K562 (cell line): ENCODE data around the gene SLC9B2. TPM values are rescaled to one million over a fixed set of nuclear protein-coding genes. Genes with fewer than 3 reads are reported as not detected.

Experiments used
- ARHGAP35 ChIP-seq: fragments of 450-650 bp; IDR thresholded peaks from 2 replicates; pipeline ENCODE4 v1.6.1; 2018; ENCODE audit not compliant: partially characterized antibody
- CBX2 ChIP-seq: fragments of 200-600 bp; sonication (generic); IDR thresholded peaks from one replicate; pipeline ENCODE4 v1.6.1; 2012; ENCODE audit warnings: mild to moderate bottlenecking, low read length, inconsistent platforms; ENCODE audit not compliant: insufficient read depth, poor library complexity, severe bottlenecking
- KDM2B ChIP-seq: fragments of 250-450 bp; sonication (Bioruptor Pico); IDR thresholded peaks from 2 replicates; pipeline ENCODE4 v1.8.0; 2021; ENCODE audit warnings: mild to moderate bottlenecking, moderate library complexity
- NFATC3 ChIP-seq: fragments of 450-650 bp; IDR thresholded peaks from 2 replicates; pipeline ENCODE4 v1.6.1; 2017; ENCODE audit warnings: mild to moderate bottlenecking
- POLR2H ChIP-seq: IDR thresholded peaks from 2 replicates; pipeline ENCODE4 v1.6.1; 2016; ENCODE audit warnings: missing genetic modification characterization, low read depth, mild to moderate bottlenecking, control low read depth, missing compliant biosample characterization, moderate library complexity
- POLR3A ChIP-seq: IDR thresholded peaks from 2 replicates; pipeline ENCODE4 v1.6.1; 2011; ENCODE audit warnings: borderline replicate concordance, mild to moderate bottlenecking, moderate library complexity; ENCODE audit not compliant: insufficient read length, insufficient read depth; ENCODE audit errors: extremely low read depth
- SAP30 ChIP-seq: fragments of 200-600 bp; sonication (generic); IDR thresholded peaks from 2 replicates; pipeline ENCODE4 v1.6.1; 2012; ENCODE audit warnings: borderline replicate concordance, low read depth, mild to moderate bottlenecking, moderate library complexity, low read length, control low read depth, inconsistent platforms; ENCODE audit not compliant: insufficient read depth, poor library complexity, severe bottlenecking
- SP1 ChIP-seq: sonication (generic); formaldehyde crosslinking; IDR thresholded peaks from 2 replicates; pipeline ENCODE4 v1.8.1; 2022; ENCODE audit warnings: mild to moderate bottlenecking, missing genetic modification reagents
- SP2 ChIP-seq: IDR thresholded peaks from 2 replicates; pipeline ENCODE4 v1.6.1; 2011; ENCODE audit warnings: mild to moderate bottlenecking, low read depth, low read length, moderate library complexity; ENCODE audit not compliant: poor library complexity, severe bottlenecking; ENCODE audit errors: extremely low read depth
- STAT5A ChIP-seq: IDR thresholded peaks from 2 replicates; pipeline ENCODE4 v1.6.1; 2012; ENCODE audit warnings: low read length, inconsistent platforms, borderline replicate concordance
- TAF1 ChIP-seq: IDR thresholded peaks from 2 replicates; pipeline ENCODE4 v1.6.1; 2011; ENCODE audit warnings: mild to moderate bottlenecking, low read length, moderate library complexity; ENCODE audit not compliant: insufficient read depth, control insufficient read depth, severe bottlenecking; ENCODE audit errors: extremely low read depth
- ZNF408 ChIP-seq: fragments of 250-450 bp; sonication (Bioruptor Pico); IDR thresholded peaks from 2 replicates; pipeline ENCODE4 v1.4.0; 2020; ENCODE audit warnings: low read depth, mild to moderate bottlenecking, moderate library complexity
- polyA plus RNA-seq, 8 experiments: library from polyadenylated mRNA; depleted of rRNA in 4 of 8; stranded (reverse) in 5 of 8; unstranded in 3 of 8; fragments of >200 nt; fragmentation: Nextera tagmentation in 2 of 8; fragmentation: Illumina TruSeq in 1 of 8; extraction: Ambion mirVana in 2 of 8; extraction: Trizol in 1 of 8; gene quantifications; 2 replicates each; pipeline versions ENCODE4 v1.2.1 to v1.2.3, GENCODE V29; 2011 to 2014; ENCODE audit warnings: inconsistent platforms in 1 of 8, missing spikeins in 1 of 8
- total RNA-seq, 7 experiments: library from RNA; depleted of rRNA in 6 of 7; stranded (reverse); fragments of >200 nt in 6 of 7; fragmentation: Illumina TruSeq in 2 of 7; extraction: Trizol in 2 of 7; gene quantifications; 2 replicates each; pipeline versions ENCODE4 v1.2.1 to v1.2.3, GENCODE V29; 2011 to 2021; ENCODE audit warnings: low replicate concordance in 1 of 7
- TF ChIP-seq, protein P1 (sequence below): fragments of 450-650 bp; IDR thresholded peaks from 2 replicates; pipeline ENCODE4 v1.6.1; 2016; ENCODE audit warnings: mild to moderate bottlenecking
- TF ChIP-seq, protein P2 (sequence below): fragments of 450-650 bp; IDR thresholded peaks from 2 replicates; pipeline ENCODE4 v1.7.1; 2018; ENCODE audit warnings: mild to moderate bottlenecking, low read depth; ENCODE audit not compliant: partially characterized antibody
- TF ChIP-seq, protein P3 (sequence below): fragments of 450-650 bp; IDR thresholded peaks from 2 replicates; pipeline ENCODE4 v1.6.1; 2018; ENCODE audit not compliant: partially characterized antibody

SLC9B2 gene
- total and polyA plus RNA-seq, 9 of the 15 experiments (the other 6 are each of a cell fraction or from before 2014, with no cell fraction given): 6.6 to 14.6 (median 11.4) TPM

DNA sequence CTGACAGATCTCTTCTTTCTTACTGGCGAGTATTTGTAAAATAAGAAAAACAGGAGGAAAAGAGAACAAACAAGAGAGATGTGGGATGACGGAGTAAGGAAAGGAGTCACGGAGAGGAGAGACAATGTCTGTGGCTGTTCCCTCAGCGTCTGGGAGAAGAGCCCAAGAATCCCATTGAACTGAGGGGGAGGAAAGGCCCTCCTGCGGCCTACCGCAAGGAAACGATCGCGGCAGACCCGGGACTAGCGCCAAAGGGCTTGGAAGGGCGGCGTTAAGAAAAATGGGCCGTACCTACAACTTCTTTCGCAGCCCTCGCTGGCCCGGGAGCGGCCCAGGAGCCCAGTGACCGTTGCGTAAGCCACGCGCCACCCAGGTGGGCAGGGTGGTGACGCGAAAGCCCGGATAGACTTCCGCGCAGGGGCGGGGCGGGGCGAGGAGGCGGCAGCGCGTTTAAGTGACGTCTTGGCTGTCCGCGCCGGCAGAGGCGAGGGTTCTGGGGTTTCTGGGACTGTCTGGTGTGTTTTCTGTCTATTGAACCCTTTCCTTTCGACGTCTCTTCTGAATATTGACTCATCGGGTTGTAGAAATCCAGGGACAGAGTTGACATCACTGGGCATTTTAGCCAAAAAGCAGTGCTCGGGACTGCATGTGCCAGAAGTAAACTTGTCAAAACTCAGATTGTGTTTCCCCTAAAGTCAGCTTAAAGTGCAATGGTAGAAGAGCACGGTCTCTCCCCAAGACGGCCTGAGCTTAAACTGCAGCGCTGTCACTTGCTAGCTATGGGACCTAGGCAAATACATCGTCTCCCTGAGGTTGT, 57.0 kb downstream of the SLC9B2 start, which contains the start of gene SLC9B1 (continued):
- TF ChIP-seq, protein P1, sequence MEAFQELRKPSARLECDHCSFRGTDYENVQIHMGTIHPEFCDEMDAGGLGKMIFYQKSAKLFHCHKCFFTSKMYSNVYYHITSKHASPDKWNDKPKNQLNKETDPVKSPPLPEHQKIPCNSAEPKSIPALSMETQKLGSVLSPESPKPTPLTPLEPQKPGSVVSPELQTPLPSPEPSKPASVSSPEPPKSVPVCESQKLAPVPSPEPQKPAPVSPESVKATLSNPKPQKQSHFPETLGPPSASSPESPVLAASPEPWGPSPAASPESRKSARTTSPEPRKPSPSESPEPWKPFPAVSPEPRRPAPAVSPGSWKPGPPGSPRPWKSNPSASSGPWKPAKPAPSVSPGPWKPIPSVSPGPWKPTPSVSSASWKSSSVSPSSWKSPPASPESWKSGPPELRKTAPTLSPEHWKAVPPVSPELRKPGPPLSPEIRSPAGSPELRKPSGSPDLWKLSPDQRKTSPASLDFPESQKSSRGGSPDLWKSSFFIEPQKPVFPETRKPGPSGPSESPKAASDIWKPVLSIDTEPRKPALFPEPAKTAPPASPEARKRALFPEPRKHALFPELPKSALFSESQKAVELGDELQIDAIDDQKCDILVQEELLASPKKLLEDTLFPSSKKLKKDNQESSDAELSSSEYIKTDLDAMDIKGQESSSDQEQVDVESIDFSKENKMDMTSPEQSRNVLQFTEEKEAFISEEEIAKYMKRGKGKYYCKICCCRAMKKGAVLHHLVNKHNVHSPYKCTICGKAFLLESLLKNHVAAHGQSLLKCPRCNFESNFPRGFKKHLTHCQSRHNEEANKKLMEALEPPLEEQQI: peak; percentile 32; the same call in 1 of the 2 replicates
- TF ChIP-seq ZNF408 (CRISPR knock-in tag) (no peak), TAF1 (peak; percentile 68), NFATC3 (peak; percentile 31; the same call in 1 of the 2 replicates), ARHGAP35 (no peak), SP2 (no peak), SP1 (CRISPR knock-in tag) (peak; percentile 97), CBX2 (no peak), SAP30 (no peak), STAT5A (0 out of 2 replicates have a peak, but pooled peaks have one; percentile 7), POLR3A (no peak), POLR2H (tag) (peak; percentile 80), KDM2B (CRISPR knock-in tag) (no peak)
- TF ChIP-seq, protein P2, sequence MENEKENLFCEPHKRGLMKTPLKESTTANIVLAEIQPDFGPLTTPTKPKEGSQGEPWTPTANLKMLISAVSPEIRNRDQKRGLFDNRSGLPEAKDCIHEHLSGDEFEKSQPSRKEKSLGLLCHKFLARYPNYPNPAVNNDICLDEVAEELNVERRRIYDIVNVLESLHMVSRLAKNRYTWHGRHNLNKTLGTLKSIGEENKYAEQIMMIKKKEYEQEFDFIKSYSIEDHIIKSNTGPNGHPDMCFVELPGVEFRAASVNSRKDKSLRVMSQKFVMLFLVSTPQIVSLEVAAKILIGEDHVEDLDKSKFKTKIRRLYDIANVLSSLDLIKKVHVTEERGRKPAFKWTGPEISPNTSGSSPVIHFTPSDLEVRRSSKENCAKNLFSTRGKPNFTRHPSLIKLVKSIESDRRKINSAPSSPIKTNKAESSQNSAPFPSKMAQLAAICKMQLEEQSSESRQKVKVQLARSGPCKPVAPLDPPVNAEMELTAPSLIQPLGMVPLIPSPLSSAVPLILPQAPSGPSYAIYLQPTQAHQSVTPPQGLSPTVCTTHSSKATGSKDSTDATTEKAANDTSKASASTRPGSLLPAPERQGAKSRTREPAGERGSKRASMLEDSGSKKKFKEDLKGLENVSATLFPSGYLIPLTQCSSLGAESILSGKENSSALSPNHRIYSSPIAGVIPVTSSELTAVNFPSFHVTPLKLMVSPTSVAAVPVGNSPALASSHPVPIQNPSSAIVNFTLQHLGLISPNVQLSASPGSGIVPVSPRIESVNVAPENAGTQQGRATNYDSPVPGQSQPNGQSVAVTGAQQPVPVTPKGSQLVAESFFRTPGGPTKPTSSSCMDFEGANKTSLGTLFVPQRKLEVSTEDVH: peak; percentile 72
- TF ChIP-seq, protein P3, sequence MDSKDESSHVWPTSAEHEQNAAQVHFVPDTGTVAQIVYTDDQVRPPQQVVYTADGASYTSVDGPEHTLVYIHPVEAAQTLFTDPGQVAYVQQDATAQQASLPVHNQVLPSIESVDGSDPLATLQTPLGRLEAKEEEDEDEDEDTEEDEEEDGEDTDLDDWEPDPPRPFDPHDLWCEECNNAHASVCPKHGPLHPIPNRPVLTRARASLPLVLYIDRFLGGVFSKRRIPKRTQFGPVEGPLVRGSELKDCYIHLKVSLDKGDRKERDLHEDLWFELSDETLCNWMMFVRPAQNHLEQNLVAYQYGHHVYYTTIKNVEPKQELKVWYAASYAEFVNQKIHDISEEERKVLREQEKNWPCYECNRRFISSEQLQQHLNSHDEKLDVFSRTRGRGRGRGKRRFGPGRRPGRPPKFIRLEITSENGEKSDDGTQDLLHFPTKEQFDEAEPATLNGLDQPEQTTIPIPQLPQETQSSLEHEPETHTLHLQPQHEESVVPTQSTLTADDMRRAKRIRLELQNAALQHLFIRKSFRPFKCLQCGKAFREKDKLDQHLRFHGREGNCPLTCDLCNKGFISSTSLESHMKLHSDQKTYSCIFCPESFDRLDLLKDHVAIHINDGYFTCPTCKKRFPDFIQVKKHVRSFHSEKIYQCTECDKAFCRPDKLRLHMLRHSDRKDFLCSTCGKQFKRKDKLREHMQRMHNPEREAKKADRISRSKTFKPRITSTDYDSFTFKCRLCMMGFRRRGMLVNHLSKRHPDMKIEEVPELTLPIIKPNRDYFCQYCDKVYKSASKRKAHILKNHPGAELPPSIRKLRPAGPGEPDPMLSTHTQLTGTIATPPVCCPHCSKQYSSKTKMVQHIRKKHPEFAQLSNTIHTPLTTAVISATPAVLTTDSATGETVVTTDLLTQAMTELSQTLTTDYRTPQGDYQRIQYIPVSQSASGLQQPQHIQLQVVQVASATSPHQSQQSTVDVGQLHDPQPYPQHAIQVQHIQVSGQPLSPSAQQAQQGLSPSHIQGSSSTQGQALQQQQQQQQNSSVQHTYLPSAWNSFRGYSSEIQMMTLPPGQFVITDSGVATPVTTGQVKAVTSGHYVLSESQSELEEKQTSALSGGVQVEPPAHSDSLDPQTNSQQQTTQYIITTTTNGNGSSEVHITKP: peak; percentile 68
